ENCODE data around the gene PLOD1.

GRCh38 chr1:11999236-11999635 is 64.7 kb downstream of the PLOD1 start:
- TF ChIP-seq CTCF (IDR thresholded peaks at IDR 0.05) (no peak), EP300 (IDR thresholded peaks at IDR 0.05) (no peak), POLR2A (IDR thresholded peaks at IDR 0.05) (no peak)

Data from tibial nerve (tissue), 4 donors.